ENCODE results near the gene ACVR2A.

ACVR2A gene

GRCh38 chr2:147873859-147874483, 29.1 kb downstream of the ACVR2A start:
- TF ChIP-seq, protein P1, sequence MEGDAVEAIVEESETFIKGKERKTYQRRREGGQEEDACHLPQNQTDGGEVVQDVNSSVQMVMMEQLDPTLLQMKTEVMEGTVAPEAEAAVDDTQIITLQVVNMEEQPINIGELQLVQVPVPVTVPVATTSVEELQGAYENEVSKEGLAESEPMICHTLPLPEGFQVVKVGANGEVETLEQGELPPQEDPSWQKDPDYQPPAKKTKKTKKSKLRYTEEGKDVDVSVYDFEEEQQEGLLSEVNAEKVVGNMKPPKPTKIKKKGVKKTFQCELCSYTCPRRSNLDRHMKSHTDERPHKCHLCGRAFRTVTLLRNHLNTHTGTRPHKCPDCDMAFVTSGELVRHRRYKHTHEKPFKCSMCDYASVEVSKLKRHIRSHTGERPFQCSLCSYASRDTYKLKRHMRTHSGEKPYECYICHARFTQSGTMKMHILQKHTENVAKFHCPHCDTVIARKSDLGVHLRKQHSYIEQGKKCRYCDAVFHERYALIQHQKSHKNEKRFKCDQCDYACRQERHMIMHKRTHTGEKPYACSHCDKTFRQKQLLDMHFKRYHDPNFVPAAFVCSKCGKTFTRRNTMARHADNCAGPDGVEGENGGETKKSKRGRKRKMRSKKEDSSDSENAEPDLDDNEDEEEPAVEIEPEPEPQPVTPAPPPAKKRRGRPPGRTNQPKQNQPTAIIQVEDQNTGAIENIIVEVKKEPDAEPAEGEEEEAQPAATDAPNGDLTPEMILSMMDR (IDR thresholded peaks at IDR 0.05): no peak

- TF ChIP-seq, protein P1 (IDR thresholded peaks at IDR 0.05): no peak
Measured at GRCh38 chr2:147879846-147880245, 35.0 kb downstream of the ACVR2A start.

DNA sequence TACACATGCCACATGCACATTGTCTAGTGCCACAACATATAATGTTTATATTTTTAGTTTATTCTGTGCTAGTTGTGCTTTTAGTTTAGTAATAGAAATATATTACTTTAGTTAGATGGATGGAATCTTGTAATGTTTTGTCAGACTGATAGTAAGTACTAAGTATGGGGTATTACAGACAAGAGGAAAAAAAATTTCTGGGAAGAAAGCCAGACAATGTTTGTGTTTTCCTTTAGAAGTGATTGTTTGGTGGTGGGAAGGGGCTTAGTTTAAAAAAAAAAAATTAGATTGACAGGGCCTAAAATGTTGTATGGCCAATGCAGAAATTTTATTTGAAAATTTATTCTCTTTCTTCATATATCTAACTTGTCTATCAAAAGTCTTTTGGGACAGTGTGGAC, 37.8 kb downstream of the ACVR2A start:
- TF ChIP-seq, protein P1 (IDR thresholded peaks at IDR 0.05): no peak

GRCh38 chr2:147884830-147885229, 40.0 kb downstream of the ACVR2A start:
- TF ChIP-seq, protein P1 (IDR thresholded peaks at IDR 0.05): no peak

- TF ChIP-seq, protein P1 (IDR thresholded peaks at IDR 0.05): no peak
Measured at GRCh38 chr2:147886136-147886535, 41.3 kb downstream of the ACVR2A start.

- TF ChIP-seq, protein P1 (IDR thresholded peaks at IDR 0.05): no peak
Measured at GRCh38 chr2:147888680-147889079, 43.9 kb downstream of the ACVR2A start.

- TF ChIP-seq, protein P1 (IDR thresholded peaks at IDR 0.05): no peak
Measured at GRCh38 chr2:147904051-147904450, 59.2 kb downstream of the ACVR2A start.

- TF ChIP-seq, protein P1 (IDR thresholded peaks at IDR 0.05): no peak
Measured at GRCh38 chr2:147909178-147909577, 64.3 kb downstream of the ACVR2A start.

All from LNCAP (cell line).